MM.1S (cell line): Measurements from ENCODE around the gene BACE1.

ENCODE experiments used
- CTCF ChIP-seq: fragments of 300-600 bp; sonication (generic); IDR thresholded peaks from 2 replicates; pipeline ENCODE4 v1.5.1; 2016; ENCODE audit warnings: antibody characterized with exemption, low read length, mixed read lengths
- EZH2phosphoT487 ChIP-seq: fragments of 300-600 bp; sonication (generic); IDR thresholded peaks from 2 replicates; pipeline ENCODE4 v1.6.1; 2018; ENCODE audit warnings: antibody characterized with exemption, low read length

DNA sequence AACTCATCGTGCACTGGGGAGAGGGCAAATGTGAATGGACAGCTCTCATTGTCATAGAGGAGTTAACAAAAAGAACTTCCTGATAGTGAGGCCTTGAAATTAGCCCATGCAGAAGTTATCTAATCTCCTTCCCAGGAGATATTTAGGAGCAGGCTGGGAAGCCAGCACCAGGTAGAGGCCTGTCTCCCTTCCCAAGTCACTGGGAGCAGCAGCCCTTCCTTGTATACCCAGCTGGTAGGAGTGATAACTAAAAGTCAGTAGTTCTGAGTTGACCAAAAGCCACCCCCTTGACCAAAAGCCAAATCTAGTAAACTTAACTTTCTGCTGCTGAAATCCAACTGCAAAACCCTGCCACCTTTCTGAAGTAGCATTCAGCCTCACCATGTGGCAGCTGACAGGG is 26.3 kb downstream of the BACE1 start:
- TF ChIP-seq CTCF = no peak
- TF ChIP-seq EZH2phosphoT487 = no peak
